OCI-LY7 (cell line): ENCODE data around the gene RASAL3. TPM values are rescaled to one million over a fixed set of nuclear protein-coding genes. Genes with fewer than 3 reads are reported as not detected.

Source experiments
- BruUV-seq: library from RNA; stranded (reverse); fragments of 400-500 nt; replicated peaks from 2 replicates; lab custom pipeline; 2021; lab: Mats Ljungman, UMichigan
- CTCF ChIA-PET: fragments of 300-600 bp; sonication (Branson Sonifier 250); formaldehyde crosslinking; loops from one replicate; lab custom pipeline; 2022; ENCODE audit warnings: antibody characterized with exemption; ENCODE audit not compliant: unreplicated experiment; lab: Charles Lee
- POLR2A ChIA-PET: fragments of 300-600 bp; sonication (Branson Sonifier 250); formaldehyde crosslinking; loops from one replicate; lab custom pipeline; 2022; ENCODE audit warnings: antibody characterized with exemption; lab: Charles Lee
- DNase-seq: peaks from one replicate; pipeline ENCODE4 v3.0.0-alpha.2; 2015; ENCODE audit warnings: low spot score
- H2AFZ ChIP-seq: fragments of 200-600 bp; sonication (generic), shearing (Covaris generic); 2 replicates; pipeline ENCODE4 v1.6.1; 2014; ENCODE audit warnings: mild to moderate bottlenecking, antibody characterized with exemption, low read length, moderate library complexity
- H3K27ac ChIP-seq: fragments of 200-600 bp; sonication (generic); 2 replicates; pipeline ENCODE4 v1.5.1; 2014; ENCODE audit warnings: mixed run types, low read depth, mild to moderate bottlenecking, moderate library complexity, low read length, inconsistent platforms; ENCODE audit not compliant: poor library complexity, severe bottlenecking
- H3K36me3 ChIP-seq: fragments of 200-600 bp; sonication (generic); 2 replicates; pipeline ENCODE4 v1.6.1; 2014; ENCODE audit warnings: mild to moderate bottlenecking, antibody characterized with exemption, low read length, moderate library complexity, mixed read lengths; ENCODE audit not compliant: insufficient read depth
- H3K4me1 ChIP-seq: fragments of 200-600 bp; sonication (generic); 2 replicates; pipeline ENCODE4 v1.5.1; 2014; ENCODE audit warnings: mild to moderate bottlenecking, low read length; ENCODE audit not compliant: insufficient read depth, poor library complexity, severe bottlenecking
- H3K4me2 ChIP-seq: fragments of 200-600 bp; sonication (generic); 2 replicates; pipeline ENCODE4 v1.6.1; 2014; ENCODE audit warnings: mild to moderate bottlenecking, low read length
- H3K4me3 ChIP-seq: fragments of 200-600 bp; sonication (generic); 2 replicates; pipeline ENCODE4 v1.5.1; 2014; ENCODE audit warnings: mild to moderate bottlenecking, low read depth, low read length; ENCODE audit not compliant: poor library complexity, severe bottlenecking
- H3K79me2 ChIP-seq: fragments of 200-600 bp; sonication (generic); 2 replicates; pipeline ENCODE4 v1.6.1; 2016; ENCODE audit warnings: low read depth, mild to moderate bottlenecking, low read length, moderate library complexity, mixed read lengths; ENCODE audit not compliant: insufficient read depth
- H3K9me2 ChIP-seq: fragments of 200-600 bp; sonication (generic); 2 replicates; pipeline ENCODE4 v1.6.1; 2016; ENCODE audit warnings: mild to moderate bottlenecking, low read length, mixed read lengths; ENCODE audit not compliant: insufficient read depth
- H3K9me3 ChIP-seq: fragments of 200-600 bp; sonication (generic); 2 replicates; pipeline ENCODE4 v1.6.1; 2014; ENCODE audit warnings: mild to moderate bottlenecking, mixed run types, low read length, mixed read lengths
- H4K20me1 ChIP-seq: fragments of 200-600 bp; sonication (generic); 2 replicates; pipeline ENCODE4 v1.6.1; 2014; ENCODE audit warnings: mild to moderate bottlenecking, antibody characterized with exemption, low read length, moderate library complexity, mixed read lengths; ENCODE audit not compliant: insufficient read depth
- CTCF ChIP-seq: fragments of 200-600 bp; sonication (generic); conservative IDR thresholded peaks from 2 replicates; pipeline ENCODE4 v1.5.1; 2014; ENCODE audit warnings: mild to moderate bottlenecking, antibody characterized with exemption, low read length, moderate library complexity, mixed read lengths
- EZH2phosphoT487 ChIP-seq: fragments of 200-600 bp; sonication (generic); IDR thresholded peaks from 2 replicates; pipeline ENCODE4 v1.6.1; 2018; ENCODE audit warnings: low read depth, borderline replicate concordance, mild to moderate bottlenecking, mixed run types, antibody characterized with exemption, low read length, moderate library complexity, mixed read lengths
- intact Hi-C: fragments of 100-400 bp; cut with micrococcal nuclease; formaldehyde crosslinking; loops from one replicate; pipeline ENCODE4 v1.10.0; 2022; ENCODE audit not compliant: unreplicated experiment
- total RNA-seq, 2 experiments: library from RNA; depleted of rRNA in 1 of 2; stranded (reverse); fragments of >200 nt in 1 of 2; shearing (Covaris generic) in 1 of 2; gene quantifications; 2 replicates each; pipeline ENCODE4 v1.2.3, GENCODE V29; 2014 to 2022

The RASAL3 gene
- total RNA-seq, 2 experiments from 2014 or later = 28.3 to 53.3 TPM

GRCh38 chr19:15479391-15480345 is 15.3 kb upstream of the RASAL3 start, which contains the start of gene PGLYRP2:
PGLYRP2 (minus strand) TSS chr19:15479501; CDS start chr19:15479371, 130 bp downstream.
- no TSS peak for BruUV-seq
- no peaks in the 10 kb centered on the region for H3K36me3 ChIP-seq
- H3K4me1 ChIP-seq = no peaks in the 10 kb centered on the region
- no peaks in the 10 kb centered on the region for H3K9me2 ChIP-seq
- no peak for DNase-seq
- TF ChIP-seq EZH2phosphoT487 = no peak
- no peak for TF ChIP-seq CTCF
- ChIA-PET CTCF (no interaction called here), POLR2A (no interaction called here)
- no peak within 1 kb of the TSS for H3K27ac ChIP-seq
- no peaks in the 10 kb centered on the region for H3K79me2 ChIP-seq
- no peak within 1 kb of the TSS for H3K4me3 ChIP-seq
- intact Hi-C loops = no loop called here
- H3K4me2 ChIP-seq = no peak within 1 kb of the TSS
- no peak within 1 kb of the TSS for H2AFZ ChIP-seq
- H4K20me1 ChIP-seq = no peaks in the 10 kb centered on the region
- no peaks in the 10 kb centered on the region for H3K9me3 ChIP-seq

GRCh38 chr19:15476325-15476724 is 12.0 kb upstream of the RASAL3 start:
- Histone ChIP-seq H3K36me3 (no peaks in the 10 kb centered on the region), H3K4me1 (peaks cover 7% of the 10 kb centered on the region), H3K4me3 (no peak overlapping the region), H3K4me2 (no peak overlapping the region), H3K9me2 (no peaks in the 10 kb centered on the region), H4K20me1 (no peaks in the 10 kb centered on the region), H2AFZ (no peak overlapping the region), H3K27ac (no peak overlapping the region), H3K9me3 (no peaks in the 10 kb centered on the region), H3K79me2 (no peaks in the 10 kb centered on the region)
- ChIA-PET POLR2A (no interaction called here), CTCF (no interaction called here)
- TF ChIP-seq EZH2phosphoT487 = no peak
- TF ChIP-seq CTCF = no peak
- no peak for DNase-seq
- intact Hi-C loops = no loop called here
- no TSS peak for BruUV-seq

GRCh38 chr19:15475611-15476010 is 11.3 kb upstream of the RASAL3 start:
- Histone ChIP-seq H3K4me2 (no peak overlapping the region), H3K4me3 (no peak overlapping the region), H3K9me3 (no peaks in the 10 kb centered on the region), H3K79me2 (no peaks in the 10 kb centered on the region), H3K9me2 (no peaks in the 10 kb centered on the region), H3K4me1 (peaks cover 7% of the 10 kb centered on the region), H2AFZ (no peak overlapping the region), H3K27ac (no peak overlapping the region), H4K20me1 (no peaks in the 10 kb centered on the region), H3K36me3 (no peaks in the 10 kb centered on the region)
- ChIA-PET CTCF (no interaction called here), POLR2A (no interaction called here)
- intact Hi-C loops = no loop called here
- no TSS peak for BruUV-seq
- DNase-seq = no peak
- TF ChIP-seq EZH2phosphoT487 = no peak
- no peak for TF ChIP-seq CTCF
